H54 (cell line): ENCODE measurements around the gene DLD.
A peak's percentile ranks its signal among the peaks of the same experiment; 100 is the strongest.

Experiments used
- DNase-seq: peaks from one replicate; pipeline ENCODE4 v3.0.0; 2011; ENCODE audit warnings: low spot score, mixed read lengths; ENCODE audit not compliant: insufficient read length
- FAIRE-seq: peaks from 3 replicates; lab custom pipeline; 2011; peaks lifted over from hg19 to GRCh38; lab: Jason Lieb, UNC
- POLR2A ChIP-seq: IDR thresholded peaks from 2 replicates; pipeline ENCODE4 v1.6.1; 2011; ENCODE audit warnings: low read depth, mild to moderate bottlenecking, low read length

DLD gene

DNA sequence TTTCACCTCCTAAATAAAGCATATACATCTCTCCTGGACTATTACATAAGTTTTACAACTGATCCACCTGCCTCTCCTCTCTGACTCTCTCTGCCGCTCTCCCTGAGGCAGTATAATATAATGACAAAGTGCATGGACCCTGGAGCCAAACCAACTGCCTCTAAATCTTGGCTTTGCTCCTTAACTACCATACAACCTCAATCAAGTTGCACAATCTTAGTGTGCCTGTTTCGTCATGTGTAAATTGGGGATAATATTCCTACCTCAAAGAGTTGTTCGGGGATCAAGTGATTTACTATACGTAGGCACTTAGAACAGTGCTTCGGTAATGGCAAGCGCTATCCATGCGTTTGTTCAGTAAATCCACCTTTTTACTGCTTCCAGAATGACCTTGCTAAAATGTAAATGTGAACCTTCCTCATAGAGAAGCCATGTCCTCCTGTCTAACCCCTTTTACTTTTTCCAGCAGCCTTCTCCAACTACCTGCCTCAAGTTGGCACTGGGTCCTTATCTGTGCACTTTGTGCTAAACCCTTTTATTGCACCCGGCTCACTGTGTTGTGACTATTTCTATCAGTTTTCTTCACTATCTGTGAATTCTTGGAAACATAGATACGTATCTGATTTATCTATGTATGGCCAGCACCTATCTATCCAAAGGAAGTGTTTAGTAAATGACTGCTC lies 30.6 kb upstream of the DLD start:
- no peak for TF ChIP-seq POLR2A
- DNase-seq = no peak
- no peak for FAIRE-seq

DNA sequence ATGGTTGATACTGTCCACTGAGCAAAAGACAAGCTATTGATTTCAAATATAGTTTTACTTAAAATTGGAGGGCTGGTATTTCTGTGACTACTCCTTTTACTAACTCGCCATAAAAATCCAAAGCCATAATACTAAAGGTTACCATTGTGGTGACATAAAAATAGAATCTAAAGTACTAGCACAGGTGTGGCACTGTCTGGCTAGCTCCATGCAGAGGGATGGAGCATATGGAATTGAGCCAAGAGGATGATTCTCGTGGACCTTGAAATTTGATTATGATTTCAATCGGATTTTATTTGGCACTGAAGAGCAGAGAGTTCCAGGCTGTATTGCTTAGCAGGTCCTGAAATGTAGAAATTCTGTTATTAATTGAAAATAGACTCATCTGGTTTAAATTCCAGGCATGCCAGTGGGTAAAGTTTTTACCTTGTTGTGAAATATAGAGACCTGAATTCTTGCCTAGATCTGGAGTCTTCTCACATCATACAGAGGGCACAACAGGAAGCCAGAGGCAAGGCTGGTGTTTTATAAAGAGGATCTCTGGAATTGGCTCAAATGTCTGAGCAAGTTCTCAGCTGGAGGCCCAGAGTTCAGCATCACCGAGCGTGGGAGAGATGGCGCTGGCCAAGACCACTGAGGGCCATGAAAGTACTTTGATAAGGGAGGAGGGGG lies 29.9 kb upstream of the DLD start:
- FAIRE-seq (no peak), DNase-seq (no peak)
- no peak for TF ChIP-seq POLR2A

DNA sequence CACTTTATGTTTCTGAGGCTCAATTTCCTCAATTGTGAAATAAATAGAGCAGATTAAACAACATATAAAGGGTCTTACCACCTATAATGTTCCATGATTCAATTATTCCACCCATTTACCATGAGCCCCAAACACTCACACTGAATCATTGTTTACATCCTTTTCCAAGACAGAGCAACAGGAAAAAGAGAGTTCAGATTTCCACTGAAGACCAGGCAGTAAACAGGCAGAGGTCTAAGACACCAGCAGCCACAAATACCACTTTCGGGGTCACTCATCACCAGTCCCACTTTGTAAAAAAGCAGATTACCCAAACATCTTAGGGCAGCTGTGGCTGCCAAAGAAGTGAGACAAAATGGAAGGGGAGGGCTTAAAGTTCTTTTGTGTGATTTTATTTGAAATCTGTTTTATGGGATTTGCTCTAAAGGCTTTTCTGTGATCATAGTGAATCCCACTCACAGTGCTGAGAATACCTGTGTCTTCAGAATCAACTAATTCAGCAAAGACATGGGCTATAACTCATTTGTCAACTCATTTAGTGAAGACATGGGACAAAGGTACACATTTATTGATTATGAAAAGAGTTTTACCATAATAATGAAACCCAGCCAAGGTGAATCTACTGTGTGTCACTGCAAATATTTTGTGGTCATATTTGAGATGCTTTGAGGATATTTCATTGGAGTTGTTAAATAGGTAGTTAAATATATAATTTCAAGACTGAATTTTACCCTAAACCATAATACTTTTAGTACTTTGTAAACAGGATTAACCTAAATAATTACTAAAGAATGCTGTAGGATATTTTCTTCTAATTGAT lies 24.8 kb upstream of the DLD start:
- no peak for DNase-seq
- TF ChIP-seq POLR2A = no peak
- no peak for FAIRE-seq

DNA sequence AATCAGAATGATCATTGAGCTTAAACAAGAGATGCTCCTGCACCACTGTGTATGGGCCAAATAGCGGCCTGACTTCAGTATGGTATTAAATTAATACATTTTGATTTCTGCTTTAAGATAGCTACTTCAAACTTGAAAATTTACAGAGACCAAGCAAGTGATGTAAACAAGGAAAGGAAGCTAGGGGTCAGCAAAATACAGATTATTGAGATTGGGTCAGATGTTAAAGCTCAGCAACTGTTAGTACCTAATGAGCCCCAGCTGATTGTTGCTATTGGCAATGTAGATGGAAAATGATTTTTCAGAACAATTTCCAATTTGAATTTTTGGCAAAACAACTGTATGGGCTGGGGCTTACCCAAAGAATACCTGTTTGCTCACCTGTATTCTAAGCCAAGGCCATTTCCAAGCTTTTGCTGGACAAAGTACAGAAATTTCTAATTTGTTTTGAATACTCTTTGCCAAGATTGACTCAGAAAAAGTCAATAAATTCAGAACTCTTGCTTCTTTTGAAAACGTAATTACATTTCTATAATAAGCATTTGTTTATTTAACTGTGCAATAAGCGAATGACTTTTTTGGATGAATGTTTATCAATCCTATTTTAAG lies 23.0 kb upstream of the DLD start:
- no peak for TF ChIP-seq POLR2A
- FAIRE-seq (no peak), DNase-seq (no peak)

DNA sequence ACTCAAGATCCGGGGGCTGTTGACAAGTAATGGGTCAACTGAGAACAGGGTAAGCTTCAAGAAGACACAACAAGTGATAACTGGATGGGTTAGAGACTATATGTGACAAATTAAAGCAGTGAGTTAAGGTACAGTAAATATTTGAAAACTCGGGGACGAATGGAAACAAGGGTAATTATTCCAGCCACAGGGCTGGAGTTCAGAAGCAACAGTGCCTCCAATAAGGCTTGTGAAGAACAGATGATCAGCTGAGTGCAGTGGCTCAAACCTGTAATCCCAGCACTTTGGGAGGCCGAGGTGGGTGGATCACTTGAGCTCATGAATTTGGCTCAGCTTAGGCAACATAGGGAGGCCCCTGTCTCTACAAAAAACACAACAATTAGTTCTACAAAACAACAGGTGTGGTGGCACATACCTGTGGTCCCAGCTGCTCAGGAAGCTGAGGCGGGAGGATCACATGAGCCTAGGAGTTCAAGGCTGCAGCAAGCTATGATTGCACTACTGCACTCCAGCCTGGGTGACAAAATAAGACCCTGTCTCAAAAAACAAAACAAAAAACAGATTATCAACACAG lies 20.5 kb upstream of the DLD start:
- FAIRE-seq = no peak

DNA sequence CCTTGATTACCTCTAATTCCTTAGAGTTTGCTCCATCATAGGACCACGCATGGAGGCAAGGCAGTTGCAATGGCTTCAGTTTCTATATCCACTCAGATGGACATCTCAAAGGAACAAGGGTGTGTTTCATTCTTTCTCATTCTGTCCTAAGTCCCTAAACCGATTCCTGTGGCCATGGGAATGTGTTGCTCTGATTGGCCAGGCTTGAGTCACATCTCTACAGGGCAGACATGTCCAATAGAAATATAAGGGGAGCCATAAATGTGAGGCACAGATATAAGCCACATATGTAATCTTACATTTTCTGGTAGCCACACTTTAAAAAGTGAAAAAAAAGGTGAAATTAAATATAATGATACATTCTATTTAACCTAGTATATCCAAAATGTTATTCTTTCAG lies 16.9 kb upstream of the DLD start:
- DNase-seq (no peak), FAIRE-seq (no peak)
- no peak for TF ChIP-seq POLR2A

More for the DNA sequence above, 20.5 kb upstream of the DLD start:
- DNase-seq = no peak
- TF ChIP-seq POLR2A = no peak

DNA sequence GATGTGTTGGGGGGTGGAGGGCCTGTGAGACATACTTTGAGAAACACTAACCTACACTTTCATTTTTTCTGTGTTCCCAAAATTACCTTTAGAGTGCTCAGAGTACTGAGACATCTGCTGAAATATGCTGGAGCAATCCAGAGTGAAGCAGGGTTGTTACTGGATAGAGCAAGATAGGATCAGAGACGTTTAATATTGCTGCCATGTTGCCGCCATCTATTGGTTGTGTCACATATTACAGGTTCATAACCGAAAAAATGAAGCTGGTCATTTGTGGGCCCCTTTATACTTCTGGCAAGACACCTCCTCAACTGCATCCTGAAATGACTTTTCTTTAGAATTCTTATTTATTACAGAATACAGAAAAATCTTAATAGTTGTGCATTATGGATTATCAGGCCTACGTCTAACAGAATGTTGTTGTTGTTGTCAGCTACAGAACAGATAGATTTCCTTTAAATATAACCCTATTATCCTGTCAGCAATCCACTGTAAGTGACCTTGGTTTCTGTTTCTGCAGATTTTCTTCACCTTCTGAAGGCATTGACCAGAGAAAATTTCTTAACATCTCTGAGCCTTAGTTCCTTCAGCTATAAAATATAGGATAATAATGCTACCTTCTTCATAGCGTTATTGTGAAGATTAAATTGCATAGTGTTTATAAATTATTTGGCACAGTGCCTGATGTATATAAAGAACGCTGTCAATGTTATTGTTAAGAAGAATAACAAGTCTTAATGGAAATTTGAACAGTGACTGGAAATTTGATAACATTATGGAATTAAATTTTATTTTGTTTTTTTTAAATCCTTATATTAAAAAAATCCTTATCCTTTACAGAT lies 16.2 kb upstream of the DLD start:
- DNase-seq (no peak), FAIRE-seq (peak; percentile 33)
- no peak for TF ChIP-seq POLR2A

DNA sequence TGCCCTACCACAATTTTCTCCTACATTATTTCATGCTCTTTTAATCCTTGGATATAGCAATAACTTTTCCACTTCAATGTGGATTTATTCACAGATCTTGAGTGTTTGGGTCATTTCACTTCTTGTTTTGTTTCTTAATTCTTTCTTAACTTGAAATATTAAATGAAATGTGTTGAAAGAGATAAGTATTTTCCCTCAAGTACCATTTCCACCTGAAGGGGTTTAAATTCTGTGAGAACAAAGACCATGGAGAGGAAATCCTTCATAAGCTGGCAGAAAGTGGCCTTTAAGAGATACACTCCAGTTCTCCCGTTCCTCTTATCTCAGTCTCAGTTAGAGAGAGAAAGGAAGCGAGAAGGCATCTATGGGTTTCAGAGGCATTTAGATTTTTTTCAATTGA lies 14.1 kb upstream of the DLD start:
- FAIRE-seq = no peak
- TF ChIP-seq POLR2A = no peak
- DNase-seq = no peak

DNA sequence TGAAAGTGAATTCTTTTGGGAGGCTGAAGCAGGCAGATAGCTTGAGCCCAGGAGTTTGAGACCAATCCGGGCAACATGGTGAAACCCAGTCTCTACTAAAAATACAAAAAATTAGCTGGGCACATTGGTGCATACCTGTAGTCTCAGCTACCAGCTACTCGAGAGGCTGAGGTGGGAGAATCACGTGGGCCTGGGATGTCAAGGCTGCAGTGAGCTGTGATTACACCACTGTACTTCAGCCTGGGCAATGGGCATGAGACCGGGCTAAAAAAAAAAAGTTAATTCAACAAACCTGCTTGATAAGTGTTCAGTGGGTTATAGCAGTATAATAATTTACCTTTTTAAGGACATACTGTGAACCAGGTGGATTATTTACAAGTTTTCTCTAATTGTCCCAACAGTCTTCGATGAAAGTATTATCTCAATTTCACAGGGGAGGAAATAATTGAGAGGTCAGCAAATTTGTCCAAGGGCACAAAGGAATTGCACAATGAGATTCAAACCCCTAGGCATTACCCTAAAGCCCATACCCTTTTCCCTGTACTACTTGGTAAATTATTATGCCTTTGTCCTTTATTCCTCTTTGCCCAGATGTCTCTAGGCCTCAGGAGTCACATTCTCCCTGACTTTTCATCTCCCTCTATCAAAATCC lies 13.1 kb upstream of the DLD start:
- FAIRE-seq = no peak
- no peak for TF ChIP-seq POLR2A
- no peak for DNase-seq

DNA sequence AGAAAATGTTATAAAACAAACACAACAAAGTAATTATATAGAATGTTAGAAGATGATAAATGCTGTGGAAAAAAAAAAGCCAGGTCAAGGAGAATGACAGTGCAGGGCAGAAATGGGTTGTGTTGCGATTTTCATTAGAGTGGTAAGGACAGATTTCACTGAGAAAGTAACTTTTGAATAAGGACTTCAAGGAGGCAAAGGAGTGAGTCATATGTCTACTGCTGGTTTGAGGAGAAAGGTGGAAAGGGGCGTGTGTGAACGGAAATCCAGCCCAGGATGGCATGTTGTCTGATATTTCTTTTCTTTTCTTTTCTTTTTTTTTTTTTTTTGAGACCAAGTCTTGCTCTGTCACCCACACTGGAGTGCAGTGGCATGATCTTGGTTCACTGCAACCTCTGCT lies 12.3 kb upstream of the DLD start:
- DNase-seq (no peak), FAIRE-seq (no peak)
- no peak for TF ChIP-seq POLR2A

DNA sequence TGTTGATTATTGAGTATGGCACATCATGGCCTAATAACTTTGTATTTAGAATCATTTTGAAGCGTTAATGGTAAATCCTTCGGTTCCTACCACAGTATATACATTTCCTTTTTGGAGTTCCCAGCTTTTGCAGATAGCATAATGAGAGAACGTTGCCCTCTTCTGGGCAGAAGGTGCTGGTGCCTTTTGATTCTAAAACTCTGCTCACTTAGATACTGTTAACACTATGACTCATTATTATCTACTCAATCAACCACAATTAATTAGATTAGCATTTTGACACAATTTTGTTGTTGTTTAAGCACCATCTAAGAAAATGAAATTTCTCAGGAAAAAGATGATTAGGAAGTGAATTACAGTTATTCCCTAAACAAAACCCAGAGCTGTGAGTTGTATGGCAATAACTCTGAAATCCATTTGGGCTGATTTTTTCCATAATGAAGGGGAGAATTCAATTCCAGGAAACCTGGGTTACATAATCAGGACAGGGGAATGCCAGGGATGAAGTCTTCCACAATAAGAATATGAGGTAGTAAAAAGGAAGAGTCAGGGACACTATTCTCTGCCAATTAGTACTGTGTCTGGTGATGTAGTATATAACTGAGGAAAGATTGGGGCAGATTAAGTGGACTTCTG lies 11.5 kb upstream of the DLD start:
- FAIRE-seq (peak; percentile 60), DNase-seq (peak; percentile 29)
- no peak for TF ChIP-seq POLR2A

DNA sequence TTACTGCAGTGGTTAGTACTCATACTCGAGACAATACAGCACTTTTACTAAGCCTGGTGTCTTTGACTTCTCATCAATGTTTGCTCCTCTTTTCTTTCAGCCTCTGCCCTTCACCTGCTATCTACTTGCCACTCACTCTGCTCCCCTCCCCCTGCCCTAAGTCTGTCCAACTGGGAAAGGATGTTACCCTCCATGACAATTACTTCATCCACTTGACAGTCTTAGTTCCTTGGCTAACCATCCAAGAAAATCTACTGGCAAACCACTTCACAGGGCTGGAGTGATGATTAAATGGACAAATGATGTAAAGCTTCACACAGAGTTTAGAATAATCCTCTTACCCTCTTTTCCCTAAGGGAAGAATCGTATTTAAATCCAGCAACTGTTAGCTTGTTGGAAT lies 8.2 kb upstream of the DLD start:
- no peak for TF ChIP-seq POLR2A
- DNase-seq (no peak), FAIRE-seq (no peak)
